HL-60/S4 treated with phorbol 12-myristate 13-acetate at 8.2 ng/mL for 4 days and 3 days (cell line): Measurements from ENCODE around the gene DPH2.

ENCODE experiments used
- in situ Hi-C: fragments of 300-500 bp; cut with MboI; formaldehyde crosslinking; loops from 2 replicates; pipeline ENCODE4 v1.15.0; 2022; ENCODE audit warnings: low sequenced_read_pairs

The DPH2 gene

GRCh38 chr1:44021156-44021555 is 51.3 kb downstream of the DPH2 start:
- in situ Hi-C loops = no loop called here

- in situ Hi-C loops = no loop called here
Measured at GRCh38 chr1:44021581-44022321, 51.9 kb downstream of the DPH2 start.
